HEK293T (cell line): ENCODE results near the gene NOMO2.
"Not testable (repeated sequence)": the region's sequence is repeated elsewhere in the genome, so short reads cannot be mapped to it uniquely, and the experiment has no call there.

Experiments
- ARNT ChIP-seq: fragments of 450-650 bp; IDR thresholded peaks from 2 replicates; pipeline ENCODE4 v1.6.1; 2017; ENCODE audit warnings: mild to moderate bottlenecking
- ELF4 ChIP-seq: fragments of 450-650 bp; IDR thresholded peaks from 2 replicates; pipeline ENCODE4 v1.6.1; 2017; ENCODE audit warnings: antibody characterized with exemption
- FOXK2 ChIP-seq: fragments of 450-650 bp; IDR thresholded peaks from 2 replicates; pipeline ENCODE4 v1.6.1; 2016; ENCODE audit warnings: mild to moderate bottlenecking
- FOXM1 ChIP-seq: fragments of 450-650 bp; IDR thresholded peaks from 2 replicates; pipeline ENCODE4 v1.6.1; 2017; ENCODE audit warnings: mild to moderate bottlenecking, borderline replicate concordance
- HDGF ChIP-seq: fragments of 450-650 bp; IDR thresholded peaks from 2 replicates; pipeline ENCODE4 v1.6.1; 2017; ENCODE audit warnings: antibody characterized with exemption, borderline replicate concordance
- L3MBTL2 ChIP-seq: fragments of 450-650 bp; conservative IDR thresholded peaks from 2 replicates; pipeline ENCODE4 v1.6.1; 2016; ENCODE audit warnings: mild to moderate bottlenecking
- SP1 ChIP-seq: fragments of 450-650 bp; IDR thresholded peaks from 2 replicates; pipeline ENCODE4 v1.6.1; 2017
- ZNF384 ChIP-seq: fragments of 450-650 bp; IDR thresholded peaks from 2 replicates; pipeline ENCODE4 v1.6.1; 2016
- TF ChIP-seq, protein P1 (sequence below): fragments of 450-650 bp; IDR thresholded peaks from 2 replicates; pipeline ENCODE4 v1.6.1; 2016

DNA sequence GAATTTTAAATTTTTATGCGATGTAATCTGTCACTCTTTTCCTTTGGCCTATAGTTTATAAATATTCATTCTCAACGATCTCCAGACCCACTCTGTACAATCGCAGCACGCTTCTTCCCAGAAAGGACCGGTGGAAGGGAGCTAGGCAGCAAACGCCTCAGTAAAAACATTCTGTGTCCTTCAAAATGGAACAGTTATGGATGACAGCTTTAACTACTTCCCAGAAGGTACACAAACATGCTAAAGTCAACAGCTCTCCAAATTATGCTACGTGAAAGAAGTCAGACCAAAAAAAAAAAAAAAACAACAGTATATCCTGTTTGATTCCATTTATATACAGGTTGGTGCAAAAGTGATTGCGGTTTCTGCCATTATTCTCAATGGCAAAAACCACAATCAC is 125.9 kb downstream of the NOMO2 start:
- not testable (repeated sequence) for TF ChIP-seq FOXK2, SP1, FOXM1, ZNF384, HDGF, ELF4, L3MBTL2, ARNT
- TF ChIP-seq, protein P1, sequence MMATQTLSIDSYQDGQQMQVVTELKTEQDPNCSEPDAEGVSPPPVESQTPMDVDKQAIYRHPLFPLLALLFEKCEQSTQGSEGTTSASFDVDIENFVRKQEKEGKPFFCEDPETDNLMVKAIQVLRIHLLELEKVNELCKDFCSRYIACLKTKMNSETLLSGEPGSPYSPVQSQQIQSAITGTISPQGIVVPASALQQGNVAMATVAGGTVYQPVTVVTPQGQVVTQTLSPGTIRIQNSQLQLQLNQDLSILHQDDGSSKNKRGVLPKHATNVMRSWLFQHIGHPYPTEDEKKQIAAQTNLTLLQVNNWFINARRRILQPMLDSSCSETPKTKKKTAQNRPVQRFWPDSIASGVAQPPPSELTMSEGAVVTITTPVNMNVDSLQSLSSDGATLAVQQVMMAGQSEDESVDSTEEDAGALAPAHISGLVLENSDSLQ, result not testable (repeated sequence)
